NCI-H1694 treated with DMSO at 0.1 percent for 48 hours (cell line): ENCODE measurements around the gene RNF2.
"Not testable (repeated sequence)": the region's sequence is repeated elsewhere in the genome, so short reads cannot be mapped to it uniquely, and the experiment has no call there.

Source experiments
- DNase-seq: peaks from one replicate; lab custom pipeline; 2025; lab: John Stamatoyannopoulos, UW

Gene RNF2

GRCh38 chr1:185050823-185051451 is 5.6 kb downstream of the RNF2 start:
- no peak for DNase-seq

- DNase-seq = no peak
These were observed 7.8 kb downstream of the RNF2 start for GRCh38 chr1:185053204-185053603.

DNA sequence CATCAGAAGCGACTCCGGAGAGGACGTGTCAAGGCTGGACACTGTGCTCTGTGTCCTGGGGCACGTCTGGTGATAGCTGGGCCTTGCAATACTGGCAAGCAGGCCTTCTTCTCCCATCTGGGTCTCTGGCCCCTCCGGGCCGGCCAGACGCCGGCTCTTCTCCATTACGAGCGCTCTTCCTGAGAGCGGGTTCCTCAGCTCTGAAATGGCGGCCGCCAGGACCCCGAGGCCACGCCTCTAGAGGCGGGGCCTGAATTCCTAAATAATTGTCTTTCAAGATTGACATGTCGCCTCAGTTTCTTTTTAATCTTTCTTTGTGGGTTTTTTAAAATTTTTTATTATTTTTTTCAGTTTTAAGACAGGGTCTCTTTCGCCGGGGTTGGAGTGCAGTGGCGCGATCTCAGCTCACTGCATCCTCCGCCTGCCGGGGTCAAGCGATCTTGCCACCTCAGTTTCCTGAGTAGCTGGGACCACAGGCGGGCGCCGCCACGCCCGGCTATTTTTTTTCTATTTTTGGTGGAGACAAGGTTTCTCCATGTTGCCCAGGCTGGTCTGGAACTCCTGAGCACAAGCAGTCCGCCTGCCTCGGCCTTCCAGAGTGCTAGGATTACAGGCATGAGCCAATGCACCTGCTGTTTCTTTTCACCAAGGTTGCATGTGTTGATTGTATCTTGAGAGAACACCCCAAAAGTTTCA is 9.2 kb downstream of the RNF2 start:
- no peak for DNase-seq

DNA sequence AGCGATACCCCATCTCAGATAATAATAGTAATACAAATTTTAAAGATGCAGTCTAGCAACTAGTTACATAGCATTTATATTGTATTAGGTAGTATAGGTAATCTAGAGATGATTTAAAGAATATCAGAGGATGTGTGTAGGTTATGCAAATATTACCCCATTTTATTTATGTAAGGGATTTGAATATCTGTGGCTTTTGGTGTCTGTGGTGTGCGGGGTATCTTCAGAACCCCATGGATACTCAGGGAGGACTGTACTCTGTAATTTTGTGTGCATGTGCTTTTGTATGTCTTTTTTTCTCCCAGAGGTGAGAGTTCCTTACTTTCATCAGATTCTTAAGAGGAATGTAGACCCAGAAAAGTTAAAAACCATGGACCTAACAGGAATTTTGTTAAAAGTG is 12.8 kb downstream of the RNF2 start:
- DNase-seq = no peak

GRCh38 chr1:185058876-185059275 is 13.5 kb downstream of the RNF2 start:
- DNase-seq = no peak

DNA sequence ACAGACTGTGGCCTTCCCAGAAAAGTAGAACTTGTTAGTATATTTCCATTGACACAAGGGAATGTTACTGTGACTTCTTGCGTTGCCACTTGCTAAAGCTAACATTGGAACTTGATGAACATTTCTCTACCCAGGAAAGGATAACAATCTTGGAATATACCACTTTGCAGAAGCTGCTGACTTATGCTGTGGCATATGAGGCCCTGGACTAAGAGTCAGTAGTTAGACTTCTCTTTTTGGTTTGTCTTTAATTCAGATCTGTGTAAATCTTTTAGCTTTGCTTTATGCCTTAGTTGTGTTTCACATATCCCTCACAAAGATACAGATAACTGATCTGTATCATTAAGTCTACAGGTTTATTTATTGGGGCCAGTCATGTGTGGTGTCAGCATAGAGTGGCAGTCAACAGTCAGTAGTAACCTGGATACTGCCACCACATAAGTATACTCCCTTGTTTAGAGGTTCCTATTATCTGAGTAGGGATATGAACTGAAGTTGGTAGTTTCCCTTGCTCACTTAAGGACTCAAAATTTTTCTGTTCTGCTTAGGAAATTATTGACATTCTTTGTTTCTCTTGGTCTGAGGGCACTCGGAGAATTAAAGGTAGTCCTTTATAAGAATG is 14.7 kb downstream of the RNF2 start:
- no peak for DNase-seq

- DNase-seq = no peak
These were observed 17.5 kb downstream of the RNF2 start for GRCh38 chr1:185062710-185063370.

DNA sequence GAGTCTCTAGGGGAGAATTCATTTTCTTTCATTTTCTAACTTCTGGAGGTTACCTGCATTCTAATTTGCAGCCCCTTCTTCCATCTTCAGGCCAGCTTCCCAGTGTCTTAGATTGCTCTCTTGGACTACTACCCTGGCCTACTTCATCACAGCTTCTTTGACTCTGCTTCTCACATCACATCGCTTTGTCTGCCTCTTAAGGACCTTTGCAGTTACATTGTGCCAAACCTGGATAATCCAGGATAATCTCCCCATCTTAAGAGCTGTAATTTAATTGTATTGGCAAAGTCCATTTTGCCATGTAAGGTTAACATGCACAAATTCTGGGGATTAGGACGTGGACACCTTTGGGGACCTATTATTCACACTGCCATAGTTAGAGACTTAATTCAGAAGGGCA is 18.4 kb downstream of the RNF2 start:
- DNase-seq = no peak

DNA sequence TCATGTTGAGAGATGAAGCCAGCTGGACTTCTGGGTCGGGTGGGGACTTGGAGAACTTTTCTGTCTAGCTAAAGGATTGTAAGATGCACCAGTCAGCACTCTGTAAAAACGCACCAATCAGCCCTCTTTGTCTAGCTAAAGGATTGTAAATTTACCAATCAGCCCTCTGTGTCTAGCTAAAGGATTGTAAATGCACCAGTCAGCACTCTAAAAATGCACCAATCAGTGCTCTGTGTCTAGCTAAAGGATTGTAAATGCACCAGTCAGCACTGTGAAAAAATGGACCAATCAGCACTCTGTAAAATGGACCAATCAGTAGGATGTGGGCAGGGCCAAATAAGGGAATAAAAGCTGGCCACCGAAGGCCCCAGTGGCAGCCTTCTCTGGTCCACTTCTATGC is 19.6 kb downstream of the RNF2 start:
- not testable (repeated sequence) for DNase-seq

DNA sequence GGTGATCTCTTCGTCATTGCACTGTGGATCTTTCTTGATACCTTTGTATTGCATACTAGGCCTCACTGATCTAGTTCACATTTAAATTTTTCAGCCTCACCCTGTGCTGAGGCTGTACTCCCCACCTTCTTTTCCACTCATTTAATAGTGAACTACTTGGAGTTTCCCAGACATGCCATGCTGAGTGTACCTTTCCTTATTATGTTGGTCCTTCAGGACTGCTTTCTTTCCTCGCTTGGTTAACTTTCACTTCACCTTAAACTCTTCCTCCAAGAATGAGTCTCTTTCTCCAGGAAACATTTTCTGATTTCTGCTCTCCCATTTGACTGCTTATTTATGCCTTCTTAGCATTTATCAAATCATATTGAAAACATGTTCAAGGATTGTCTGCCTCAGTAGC is 20.8 kb downstream of the RNF2 start:
- no peak for DNase-seq

DNA sequence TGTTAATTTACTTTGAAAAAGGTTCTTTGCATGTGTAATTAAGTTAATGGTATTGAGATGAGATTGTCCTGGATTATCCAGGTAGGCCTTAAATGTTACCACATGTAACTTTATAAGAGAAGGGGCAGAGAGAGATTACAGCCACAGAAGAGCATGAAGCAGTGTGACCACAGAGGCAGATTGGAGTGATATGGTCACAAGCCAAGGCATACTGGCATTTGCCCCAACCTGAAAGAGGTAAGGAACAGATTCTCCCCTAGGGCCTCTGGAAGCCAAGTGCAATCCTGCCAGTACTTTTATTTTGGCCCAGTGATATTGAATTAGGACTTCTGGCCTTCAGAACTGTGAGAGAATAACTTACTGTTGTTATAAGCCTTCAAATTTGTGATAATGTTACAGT is 23.0 kb downstream of the RNF2 start:
- no peak for DNase-seq

DNA sequence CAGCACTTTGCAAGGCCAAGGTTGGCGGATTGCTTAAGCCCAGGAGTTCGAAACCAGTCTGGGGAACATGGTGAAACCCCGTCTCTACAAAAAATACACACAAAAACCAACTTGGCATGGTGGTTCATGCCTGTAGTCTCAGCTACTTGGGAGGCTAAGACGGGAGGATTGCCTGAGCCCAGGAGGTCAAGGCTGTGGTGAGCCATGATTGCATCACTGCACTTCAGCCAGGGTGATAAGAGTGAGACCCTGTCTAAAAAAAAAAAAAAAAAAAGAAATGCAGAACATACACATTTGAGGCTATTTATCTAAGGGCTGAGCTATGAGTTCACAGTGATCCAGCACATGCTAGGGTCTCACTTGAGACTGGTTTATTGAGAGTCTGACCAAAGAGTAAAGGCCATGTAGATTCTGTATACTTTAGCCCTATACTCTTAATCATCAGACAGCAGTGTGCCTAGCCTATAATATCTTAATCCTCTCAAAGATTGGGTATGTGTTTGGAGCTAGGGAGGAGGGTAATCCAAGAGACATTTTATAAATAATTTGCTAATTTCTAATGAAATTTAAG is 23.9 kb downstream of the RNF2 start:
- no peak for DNase-seq

DNA sequence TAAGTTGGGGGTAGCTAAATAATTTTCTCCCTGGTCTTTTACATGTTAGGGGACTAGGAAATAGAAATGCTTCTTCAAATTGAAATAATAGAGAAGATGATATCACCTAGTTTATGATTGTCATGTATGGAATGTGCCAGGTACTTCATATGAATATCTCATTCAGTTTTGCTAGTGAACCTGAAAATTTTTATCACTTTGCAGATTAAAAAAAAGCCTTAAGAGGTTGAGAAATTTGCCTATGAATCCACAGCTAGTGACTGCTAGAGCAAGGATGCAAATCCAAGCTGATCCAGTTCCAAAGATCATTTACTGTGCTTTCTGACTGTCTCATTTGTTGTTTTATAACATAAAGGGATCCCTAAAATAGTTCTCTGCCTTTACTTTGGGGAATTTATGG is 24.7 kb downstream of the RNF2 start:
- DNase-seq = no peak

- DNase-seq = no peak
These were observed 28.4 kb downstream of the RNF2 start for GRCh38 chr1:185073725-185074124.

GRCh38 chr1:185074307-185074706 is 28.9 kb downstream of the RNF2 start:
- DNase-seq = no peak

GRCh38 chr1:185075476-185075875 is 30.1 kb downstream of the RNF2 start:
- no peak for DNase-seq

DNA sequence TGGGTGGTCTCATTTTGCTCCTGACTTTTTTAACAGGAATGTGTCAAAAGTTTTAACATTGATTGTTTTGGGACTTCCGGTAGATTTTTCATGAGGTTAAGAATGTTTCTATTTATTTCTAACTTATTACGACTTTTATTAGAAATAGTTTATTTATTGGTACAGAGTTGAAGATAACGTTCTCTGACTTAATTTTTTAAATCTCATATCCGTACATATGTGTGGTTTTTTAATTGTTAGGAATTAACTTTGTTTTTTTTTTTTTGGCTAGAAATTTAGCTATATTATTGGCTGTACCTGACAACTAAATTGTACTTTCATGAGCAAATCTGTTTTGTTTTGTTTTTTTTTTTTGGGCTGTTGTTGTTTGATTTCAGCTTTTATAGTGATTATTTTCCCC is 32.0 kb downstream of the RNF2 start:
- no peak for DNase-seq

DNA sequence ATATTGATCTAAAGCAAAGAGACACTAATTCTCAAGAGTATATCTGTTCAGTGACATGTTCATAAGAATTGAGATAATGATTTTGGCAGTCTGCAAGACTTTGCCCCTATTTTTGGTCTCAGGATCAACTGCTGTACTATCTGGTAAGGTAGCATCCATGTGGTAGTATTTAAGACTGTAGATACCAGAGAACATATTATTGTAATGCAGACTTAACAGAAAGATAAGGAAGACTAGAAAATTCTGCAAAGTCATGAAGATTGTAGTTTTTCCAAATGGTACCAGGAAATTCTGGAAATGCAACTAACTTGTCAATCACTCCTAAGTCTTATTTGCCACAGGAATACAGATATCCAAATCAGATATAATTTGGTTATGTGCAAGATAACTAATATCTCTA is 35.1 kb downstream of the RNF2 start:
- DNase-seq = no peak

- DNase-seq = no peak
These were observed 38.5 kb downstream of the RNF2 start for GRCh38 chr1:185083818-185084217.

DNA sequence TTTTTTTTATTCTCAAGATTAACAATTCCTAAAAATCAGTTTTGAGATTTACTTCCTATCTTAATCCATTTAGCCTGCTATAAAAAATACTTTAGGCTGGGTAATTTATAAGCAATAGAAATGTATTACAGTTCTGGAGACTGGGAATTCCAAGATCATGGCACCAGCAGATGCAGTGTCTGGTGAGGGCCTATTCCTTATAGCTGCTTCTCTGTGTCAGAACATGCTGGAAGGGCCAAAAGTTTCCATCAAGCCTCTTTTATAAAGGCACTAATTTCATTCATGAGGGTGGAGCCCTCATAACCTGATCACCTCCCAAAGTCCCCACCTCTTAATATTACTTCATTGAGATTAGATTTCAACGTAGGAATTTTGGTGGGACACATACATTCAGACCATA is 41.7 kb downstream of the RNF2 start:
- no peak for DNase-seq

- DNase-seq = no peak
These were observed 42.4 kb downstream of the RNF2 start for GRCh38 chr1:185087746-185088145.

GRCh38 chr1:185091480-185091879 is 46.1 kb downstream of the RNF2 start:
- peak; percentile 37 for DNase-seq

- DNase-seq = no peak
These were observed 49.4 kb downstream of the RNF2 start for GRCh38 chr1:185094761-185095160.
